BJ (cell line): Measurements from ENCODE around the gene CDC42EP3. TPM values are rescaled to one million over a fixed set of nuclear protein-coding genes. Genes with fewer than 3 reads are reported as not detected.

Experiments
- CTCF ChIA-PET: fragments of 350-600 bp; formaldehyde crosslinking; extraction: SDS; loops from one replicate; lab custom pipeline; 2021; ENCODE audit warnings: antibody characterized with exemption, inconsistent platforms; lab: Yijun Ruan, JAX
- POLR2A ChIA-PET: fragments of 300-600 bp; sonication (Branson Sonifier 250); formaldehyde crosslinking; extraction: SDS; loops from one replicate; lab custom pipeline; 2021; ENCODE audit warnings: antibody characterized with exemption; lab: Charles Lee
- DNase-seq: peaks from one replicate; pipeline ENCODE4 v3.0.0-alpha.2; 2011; ENCODE audit warnings: low read depth
- H3K27me3 ChIP-seq: 2 replicates; pipeline ENCODE4 v1.6.0; 2011; ENCODE audit warnings: low read length; ENCODE audit not compliant: control insufficient read depth, insufficient read depth
- H3K36me3 ChIP-seq: 2 replicates; pipeline ENCODE4 v1.5.1; 2011; ENCODE audit warnings: low read length; ENCODE audit not compliant: control insufficient read depth, insufficient read depth
- H3K4me3 ChIP-seq: 2 replicates; pipeline ENCODE4 v1.5.1; 2011; ENCODE audit warnings: low read depth, mild to moderate bottlenecking, control low read depth, low read length
- CTCF ChIP-seq: IDR thresholded peaks from 2 replicates; pipeline ENCODE4 v1.5.1; 2011; ENCODE audit warnings: low read depth, mild to moderate bottlenecking, control low read depth, inconsistent platforms, low read length, moderate library complexity; ENCODE audit not compliant: insufficient read depth
- polyA plus RNA-seq: library from polyadenylated mRNA; depleted of rRNA; stranded (reverse); fragments of >200 nt; gene quantifications from 2 replicates; pipeline ENCODE4 v1.2.3, GENCODE V29; 2011

Gene CDC42EP3
- polyA plus RNA-seq, 1 experiment, result 191 TPM

GRCh38 chr2:37627710-37628109 is 43.7 kb downstream of the CDC42EP3 start:
- TF ChIP-seq CTCF, result no peak
- Histone ChIP-seq H3K27me3 (no peaks in the 10 kb centered on the region), H3K36me3 (no peaks in the 10 kb centered on the region), H3K4me3 (no peak overlapping the region)
- ChIA-PET POLR2A (interaction anchor here (0.6 kb wide), 1 partner anchor 113 kb away, joined by 3 read pairs; no protein-coding TSS in a partner anchor), CTCF (no interaction called here)
- no peak for DNase-seq

DNA sequence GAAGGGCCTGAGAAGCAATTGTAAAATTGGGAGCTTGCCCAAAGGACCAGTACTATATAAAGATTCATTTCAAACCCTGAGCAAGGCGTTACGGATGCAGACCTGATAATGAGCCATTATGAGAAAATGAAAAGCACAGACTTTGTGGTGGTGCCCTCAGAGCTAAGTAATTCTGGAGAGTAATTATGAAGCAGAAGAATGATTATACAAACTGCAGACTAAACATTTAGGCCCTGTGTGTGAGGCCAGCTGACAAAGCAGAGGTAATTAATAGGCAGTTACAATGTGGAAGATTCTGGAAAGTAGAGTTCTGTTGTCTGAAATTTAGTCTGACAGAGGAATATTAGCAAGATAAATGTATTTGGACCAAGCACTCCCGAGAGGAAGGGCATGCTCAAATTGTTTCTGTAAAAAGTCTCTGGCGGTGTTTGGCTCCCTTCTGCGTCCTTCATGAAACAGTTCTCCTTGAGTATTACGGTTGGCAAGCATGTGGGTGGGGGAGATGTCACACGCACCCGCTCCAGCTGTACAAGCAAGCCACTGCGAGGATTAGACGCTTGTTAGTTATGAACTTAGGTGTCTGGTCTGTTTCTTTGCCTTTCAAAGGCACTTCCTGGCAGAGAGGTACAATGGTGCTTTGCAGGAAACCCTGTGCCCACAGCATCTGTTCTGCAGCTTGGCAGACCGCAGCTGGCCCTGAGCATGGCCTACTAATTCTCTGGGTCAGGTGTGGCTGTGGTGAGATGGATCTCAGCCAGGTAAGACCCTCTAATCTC is 45.5 kb downstream of the CDC42EP3 start:
- ChIA-PET POLR2A (no interaction called here), CTCF (interaction anchor here (0.6 to 1.3 kb wide), 4 partner anchors 90 to 490 kb away, joined by 3 to 4 read pairs (median 3); no protein-coding TSS in a partner anchor)
- no peak for TF ChIP-seq CTCF
- Histone ChIP-seq H3K36me3 (no peaks in the 10 kb centered on the region), H3K27me3 (no peaks in the 10 kb centered on the region), H3K4me3 (no peak overlapping the region)
- DNase-seq, result no peak

DNA sequence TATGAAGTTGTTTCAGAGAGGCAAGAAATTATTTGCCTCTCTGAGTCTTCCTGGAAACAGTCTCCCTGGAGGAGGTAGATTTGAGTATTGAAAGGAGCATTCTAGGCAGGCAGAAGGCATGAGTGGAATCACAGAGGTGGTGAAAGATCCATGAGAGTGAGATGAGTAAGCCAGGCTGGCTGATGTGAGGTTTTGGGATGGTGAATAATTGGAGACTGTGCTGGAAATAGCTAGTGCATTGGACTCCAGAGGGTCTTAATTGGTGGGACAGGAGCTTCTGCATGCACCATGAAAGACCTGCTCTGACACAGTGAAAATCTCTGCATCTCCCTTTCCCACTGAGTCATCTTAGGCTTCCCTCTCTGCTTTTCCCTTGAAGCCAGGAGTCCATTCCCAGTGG is 46.3 kb downstream of the CDC42EP3 start:
- Histone ChIP-seq H3K4me3 (no peak overlapping the region), H3K36me3 (no peaks in the 10 kb centered on the region), H3K27me3 (no peaks in the 10 kb centered on the region)
- POLR2A ChIA-PET, result no interaction called here
- CTCF ChIA-PET, result interaction anchor here (0.6 to 1.3 kb wide), 4 partner anchors 89 to 491 kb away, joined by 3 to 4 read pairs (median 3); no protein-coding TSS in a partner anchor
- no peak for TF ChIP-seq CTCF
- no peak for DNase-seq

DNA sequence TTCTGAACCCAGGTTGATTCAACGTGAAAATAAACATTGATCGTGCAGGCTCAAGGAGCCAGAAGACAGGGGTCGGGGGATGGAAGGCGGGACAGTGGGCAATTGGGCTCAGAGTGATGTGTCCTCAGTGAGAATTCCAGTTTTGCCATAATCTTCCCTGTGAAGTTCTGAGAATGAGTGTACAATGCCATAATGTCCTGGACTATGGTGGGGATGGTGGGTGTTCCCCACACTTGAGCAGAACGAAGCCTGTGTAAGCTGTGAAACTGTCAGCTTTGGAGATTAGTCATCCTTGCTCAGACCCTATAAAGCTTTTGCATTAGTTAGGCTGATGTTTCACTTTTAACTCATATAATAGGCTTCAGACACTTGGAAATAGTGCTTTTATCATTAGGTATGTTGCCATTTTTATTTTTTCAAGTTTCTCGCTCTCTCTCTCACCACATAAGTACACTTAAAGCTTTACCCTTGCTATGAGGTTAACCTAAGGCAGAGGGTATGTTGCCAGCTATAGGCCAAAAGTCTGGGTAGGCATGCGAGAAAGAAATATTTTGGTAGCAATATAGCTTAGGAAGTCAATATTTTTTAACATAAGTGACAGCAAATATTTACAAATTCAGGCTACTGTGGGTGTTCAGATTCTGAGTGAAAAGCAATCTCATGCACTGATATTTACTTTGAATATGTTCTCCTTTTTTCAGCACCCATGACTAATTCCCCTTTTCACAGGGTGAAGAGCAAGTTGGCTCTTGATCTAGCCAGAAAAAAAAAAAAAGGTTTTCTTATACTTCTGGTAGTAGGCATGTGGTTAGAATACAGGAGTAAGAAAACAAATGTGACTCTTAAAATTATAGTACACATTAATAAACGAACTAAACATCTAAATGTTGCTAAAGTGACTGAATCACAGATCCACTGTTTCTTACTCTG is 47.2 kb downstream of the CDC42EP3 start:
- ChIA-PET CTCF (interaction anchor here (0.8 to 1.5 kb wide), 2 partner anchors 13 to 210 kb away, joined by 3 to 4 read pairs; no protein-coding TSS in a partner anchor), POLR2A (no interaction called here)
- Histone ChIP-seq H3K36me3 (no peaks in the 10 kb centered on the region), H3K27me3 (no peaks in the 10 kb centered on the region), H3K4me3 (no peak overlapping the region)
- DNase-seq, result no peak
- no peak for TF ChIP-seq CTCF

GRCh38 chr2:37623406-37623805 is 48.0 kb downstream of the CDC42EP3 start:
- no peaks in the 10 kb centered on the region for H3K36me3 ChIP-seq
- ChIA-PET CTCF (interaction anchor here (0.7 to 1.5 kb wide), 3 partner anchors 12 to 209 kb away, joined by 3 to 4 read pairs (median 3); no protein-coding TSS in a partner anchor), POLR2A (no interaction called here)
- no peak for TF ChIP-seq CTCF
- DNase-seq, result no peak
- H3K4me3 ChIP-seq, result no peak overlapping the region
- H3K27me3 ChIP-seq, result no peaks in the 10 kb centered on the region
